ENCODE data around the gene TJP1.

TJP1 gene

GRCh38 chr15:29753506-29753905, 68.8 kb downstream of the TJP1 start:
- no peak for TF ChIP-seq CTCF (IDR thresholded peaks at IDR 0.05; ENCODE audit: low read depth, low read length, missing control alignments)
- DNase-seq (ENCODE audit: low read depth): no peak
- in situ Hi-C loops (cut with HindIII; ENCODE audit: low sequenced_read_pairs): no loop called here
- H3K4me3 ChIP-seq (ENCODE audit: low read depth, low read length): no peak overlapping the region

- DNase-seq (ENCODE audit: low read depth): no peak
- no peak for TF ChIP-seq CTCF (IDR thresholded peaks at IDR 0.05; ENCODE audit: low read depth, low read length, missing control alignments)
- in situ Hi-C loops (cut with HindIII; ENCODE audit: low sequenced_read_pairs): no loop called here
- H3K4me3 ChIP-seq (ENCODE audit: low read depth, low read length): no peak overlapping the region
Measured at GRCh38 chr15:29750754-29751153, 71.5 kb downstream of the TJP1 start.

- no peak overlapping the region for H3K4me3 ChIP-seq (ENCODE audit: low read depth, low read length)
- no peak for TF ChIP-seq CTCF (IDR thresholded peaks at IDR 0.05; ENCODE audit: low read depth, low read length, missing control alignments)
- no peak for DNase-seq (ENCODE audit: low read depth)
- in situ Hi-C loops (cut with HindIII; ENCODE audit: low sequenced_read_pairs): no loop called here
Measured at GRCh38 chr15:29749365-29750086, 72.7 kb downstream of the TJP1 start.

- no peak overlapping the region for H3K4me3 ChIP-seq (ENCODE audit: low read depth, low read length)
- no peak for TF ChIP-seq CTCF (IDR thresholded peaks at IDR 0.05; ENCODE audit: low read depth, low read length, missing control alignments)
- DNase-seq (ENCODE audit: low read depth): no peak
- in situ Hi-C loops (cut with HindIII; ENCODE audit: low sequenced_read_pairs): no loop called here
Measured at GRCh38 chr15:29747837-29748417, 74.3 kb downstream of the TJP1 start.

- TF ChIP-seq CTCF (IDR thresholded peaks at IDR 0.05; ENCODE audit: low read depth, low read length, missing control alignments): no peak
- DNase-seq (ENCODE audit: low read depth): no peak
- H3K4me3 ChIP-seq (ENCODE audit: low read depth, low read length): no peak overlapping the region
- in situ Hi-C loops (cut with HindIII; ENCODE audit: low sequenced_read_pairs): no loop called here
Measured at GRCh38 chr15:29743475-29743874, 78.8 kb downstream of the TJP1 start.

GRCh38 chr15:29740692-29741311, 81.5 kb downstream of the TJP1 start:
- H3K4me3 ChIP-seq (ENCODE audit: low read depth, low read length): no peak overlapping the region
- TF ChIP-seq CTCF (IDR thresholded peaks at IDR 0.05; ENCODE audit: low read depth, low read length, missing control alignments): peak; percentile 31
- DNase-seq (ENCODE audit: low read depth): no peak
- in situ Hi-C loops (cut with HindIII; ENCODE audit: low sequenced_read_pairs): no loop called here
